Neuron (in vitro differentiated cells): ENCODE measurements around the gene TAB2.
"Not testable (repeated sequence)": the region's sequence is repeated elsewhere in the genome, so short reads cannot be mapped to it uniquely, and the experiment has no call there.

Experiments
- H2AFZ ChIP-seq: one replicate; pipeline ENCODE4 v1.6.1; 2013; ENCODE audit warnings: low read depth, mild to moderate bottlenecking, inconsistent platforms, low read length, moderate library complexity
- H3K27me3 ChIP-seq: one replicate; pipeline ENCODE4 v1.6.1; 2013; ENCODE audit warnings: low read length; ENCODE audit not compliant: insufficient read depth
- H3K36me3 ChIP-seq: one replicate; pipeline ENCODE4 v1.6.1; 2013; ENCODE audit warnings: low read length; ENCODE audit not compliant: insufficient read depth
- H3K4me1 ChIP-seq: one replicate; pipeline ENCODE4 v1.6.1; 2013; ENCODE audit warnings: low read length; ENCODE audit not compliant: insufficient read depth
- H3K4me3 ChIP-seq: 2 replicates; pipeline ENCODE4 v1.5.1; 2013; ENCODE audit warnings: mild to moderate bottlenecking, low read length, moderate library complexity
- H3K9me3 ChIP-seq: one replicate; pipeline ENCODE4 v1.6.1; 2013; ENCODE audit warnings: low read length

Gene TAB2

GRCh38 chr6:149316740-149317643 lies 520 bp upstream of the TAB2 start:
- peak overlapping the region; percentile 98 for H3K4me3 ChIP-seq
- no peaks in the 10 kb centered on the region for H3K27me3 ChIP-seq
- peaks cover 33% of the 10 kb centered on the region for H3K4me1 ChIP-seq
- H3K9me3 ChIP-seq: no peaks in the 10 kb centered on the region
- H2AFZ ChIP-seq: peak overlapping the region; percentile 83
- no peaks in the 10 kb centered on the region for H3K36me3 ChIP-seq

- H3K9me3 ChIP-seq: no peaks in the 10 kb centered on the region
- H3K4me1 ChIP-seq: peaks cover 44% of the 10 kb centered on the region
- H3K4me3 ChIP-seq: peak overlapping the region; percentile 59
- H3K36me3 ChIP-seq: no peaks in the 10 kb centered on the region
- no peaks in the 10 kb centered on the region for H3K27me3 ChIP-seq
- no peak overlapping the region for H2AFZ ChIP-seq
These were observed 1.2 kb downstream of the TAB2 start for GRCh38 chr6:149318581-149319286.

GRCh38 chr6:149319422-149319821 lies 1.9 kb downstream of the TAB2 start:
- no peaks in the 10 kb centered on the region for H3K36me3 ChIP-seq
- no peaks in the 10 kb centered on the region for H3K27me3 ChIP-seq
- H3K4me1 ChIP-seq: peaks cover 51% of the 10 kb centered on the region
- H2AFZ ChIP-seq: no peak overlapping the region
- no peaks in the 10 kb centered on the region for H3K9me3 ChIP-seq
- H3K4me3 ChIP-seq: peak overlapping the region; percentile 59

DNA sequence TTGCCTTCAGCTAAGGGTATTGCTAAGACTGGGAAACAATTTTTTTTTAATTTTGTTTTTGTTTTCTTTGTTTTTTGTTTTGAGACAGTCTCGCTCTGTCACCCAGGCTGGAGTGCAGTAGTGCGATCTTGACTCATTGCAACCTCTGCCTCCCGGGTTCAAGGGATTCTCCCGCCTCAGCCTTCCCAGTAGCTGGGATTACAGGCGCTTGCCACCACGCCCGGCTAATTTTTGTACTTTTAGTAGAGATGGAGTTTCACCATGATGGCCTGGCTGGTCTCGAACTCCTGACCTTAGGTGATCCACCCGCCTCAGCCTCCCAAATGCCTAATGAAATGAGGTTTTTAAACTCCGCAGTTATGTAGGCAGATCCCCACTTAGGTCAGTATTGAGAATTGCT lies 2.5 kb downstream of the TAB2 start:
- Histone ChIP-seq H3K4me1 (peaks cover 56% of the 10 kb centered on the region), H3K4me3 (peak overlapping the region; percentile 59)
- H3K9me3 ChIP-seq, H3K36me3 ChIP-seq, H3K27me3 ChIP-seq, H2AFZ ChIP-seq: not testable (repeated sequence)

- Histone ChIP-seq H2AFZ (no peak overlapping the region), H3K9me3 (no peaks in the 10 kb centered on the region), H3K4me1 (peaks cover 51% of the 10 kb centered on the region), H3K36me3 (peaks cover 3% of the 10 kb centered on the region), H3K27me3 (no peaks in the 10 kb centered on the region), H3K4me3 (no peak overlapping the region)
These were observed 3.3 kb downstream of the TAB2 start for GRCh38 chr6:149320796-149321195.

GRCh38 chr6:149323353-149323752 lies 5.8 kb downstream of the TAB2 start:
- H3K4me3 ChIP-seq: no peak overlapping the region
- peaks cover 6% of the 10 kb centered on the region for H3K36me3 ChIP-seq
- H3K9me3 ChIP-seq: no peaks in the 10 kb centered on the region
- peaks cover 45% of the 10 kb centered on the region for H3K4me1 ChIP-seq
- no peaks in the 10 kb centered on the region for H3K27me3 ChIP-seq
- H2AFZ ChIP-seq: no peak overlapping the region

DNA sequence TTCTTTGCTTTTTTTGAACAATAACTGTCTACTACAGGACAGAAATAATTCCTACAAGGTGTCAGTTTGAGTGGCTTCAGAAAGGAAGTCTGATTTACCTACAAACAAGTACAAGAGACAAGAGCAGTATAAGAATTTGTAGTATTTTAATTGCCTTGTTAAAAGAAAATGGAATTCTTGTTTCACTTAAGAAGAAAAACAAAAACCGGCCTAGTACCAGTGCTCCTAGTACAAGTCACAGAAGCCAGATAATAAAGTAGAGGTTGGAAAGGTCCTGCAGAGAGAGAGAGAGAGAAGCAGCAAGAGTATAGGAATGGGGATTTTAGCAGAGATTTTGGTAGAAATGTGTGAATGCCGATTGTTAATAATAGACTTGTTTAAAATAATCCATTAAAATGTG lies 6.4 kb downstream of the TAB2 start:
- Histone ChIP-seq H3K27me3 (no peaks in the 10 kb centered on the region), H3K4me3 (no peak overlapping the region), H2AFZ (no peak overlapping the region), H3K36me3 (peaks cover 6% of the 10 kb centered on the region), H3K9me3 (no peaks in the 10 kb centered on the region), H3K4me1 (peaks cover 45% of the 10 kb centered on the region)

DNA sequence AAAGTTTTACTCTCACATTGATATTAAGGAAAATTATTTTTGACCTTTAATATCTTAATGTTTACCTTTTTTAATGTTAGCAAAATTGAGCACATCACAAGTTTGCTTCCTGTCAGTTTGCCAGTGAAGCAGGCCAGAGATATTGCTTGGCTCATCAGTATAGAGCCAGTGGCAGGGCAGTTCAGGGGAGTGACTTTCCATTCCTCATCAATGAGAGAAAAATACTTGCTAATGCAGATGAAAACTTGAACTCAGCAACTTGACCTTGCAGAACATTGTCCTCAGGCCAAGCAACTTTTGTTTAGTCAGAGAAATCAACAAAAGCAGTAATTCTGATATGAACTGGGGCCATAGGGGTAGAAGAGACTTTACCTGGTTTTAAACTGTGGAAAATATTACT lies 6.9 kb downstream of the TAB2 start:
- H3K27me3 ChIP-seq: no peaks in the 10 kb centered on the region
- no peak overlapping the region for H2AFZ ChIP-seq
- H3K36me3 ChIP-seq: peaks cover 6% of the 10 kb centered on the region
- H3K9me3 ChIP-seq: no peaks in the 10 kb centered on the region
- H3K4me3 ChIP-seq: no peak overlapping the region
- peaks cover 40% of the 10 kb centered on the region for H3K4me1 ChIP-seq

DNA sequence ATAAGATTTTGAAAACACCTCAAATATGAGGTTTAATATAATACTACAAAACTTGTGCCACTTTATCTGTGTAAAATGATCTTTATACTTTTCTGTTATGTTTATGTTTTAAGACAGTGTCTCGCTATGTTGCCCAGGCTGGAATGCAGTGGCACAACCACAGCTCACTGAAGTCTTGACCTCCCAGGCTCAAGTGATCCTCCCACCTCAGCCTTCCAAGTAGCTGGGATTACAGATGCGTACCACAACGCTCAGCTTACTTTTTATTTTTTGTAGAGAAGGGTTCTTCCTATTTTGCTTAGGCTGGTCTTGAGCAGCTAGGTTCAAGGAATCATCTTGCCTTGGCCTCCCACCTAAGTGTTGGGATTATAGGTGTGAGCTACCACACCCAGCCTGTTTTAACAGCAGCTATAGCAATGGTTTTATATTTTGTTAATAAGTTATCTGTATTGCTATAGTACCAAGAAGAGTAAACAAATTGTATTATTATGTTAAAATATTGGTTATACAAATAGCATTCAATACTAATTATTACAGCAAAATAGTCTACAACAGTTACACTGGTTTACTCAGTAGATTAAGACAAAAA lies 8.2 kb downstream of the TAB2 start:
- no peak overlapping the region for H2AFZ ChIP-seq
- H3K36me3 ChIP-seq: peaks cover 6% of the 10 kb centered on the region
- no peak overlapping the region for H3K4me3 ChIP-seq
- peaks cover 32% of the 10 kb centered on the region for H3K4me1 ChIP-seq
- H3K9me3 ChIP-seq: no peaks in the 10 kb centered on the region
- no peaks in the 10 kb centered on the region for H3K27me3 ChIP-seq

DNA sequence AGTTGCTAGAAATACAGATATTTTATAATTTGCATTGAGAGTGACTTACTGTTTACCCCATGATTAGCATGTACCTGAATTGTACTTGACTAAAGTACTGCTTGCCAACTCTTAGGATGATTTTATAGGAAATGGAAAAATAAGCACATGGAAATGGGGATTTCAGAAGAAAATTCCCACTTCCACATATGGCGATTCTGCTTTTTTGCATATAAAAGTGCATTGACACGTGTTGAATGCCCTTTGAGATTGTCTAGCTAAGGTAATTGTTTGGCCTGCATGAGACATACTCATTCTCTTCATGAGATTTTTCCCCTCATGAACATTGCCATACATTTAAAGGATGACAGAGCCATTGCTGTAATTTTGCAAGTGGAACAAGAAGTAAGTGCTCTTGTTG lies 10.1 kb downstream of the TAB2 start:
- H3K27me3 ChIP-seq: no peaks in the 10 kb centered on the region
- H3K9me3 ChIP-seq: no peaks in the 10 kb centered on the region
- peaks cover 6% of the 10 kb centered on the region for H3K36me3 ChIP-seq
- H3K4me1 ChIP-seq: peaks cover 29% of the 10 kb centered on the region
- no peak overlapping the region for H2AFZ ChIP-seq
- no peak overlapping the region for H3K4me3 ChIP-seq

DNA sequence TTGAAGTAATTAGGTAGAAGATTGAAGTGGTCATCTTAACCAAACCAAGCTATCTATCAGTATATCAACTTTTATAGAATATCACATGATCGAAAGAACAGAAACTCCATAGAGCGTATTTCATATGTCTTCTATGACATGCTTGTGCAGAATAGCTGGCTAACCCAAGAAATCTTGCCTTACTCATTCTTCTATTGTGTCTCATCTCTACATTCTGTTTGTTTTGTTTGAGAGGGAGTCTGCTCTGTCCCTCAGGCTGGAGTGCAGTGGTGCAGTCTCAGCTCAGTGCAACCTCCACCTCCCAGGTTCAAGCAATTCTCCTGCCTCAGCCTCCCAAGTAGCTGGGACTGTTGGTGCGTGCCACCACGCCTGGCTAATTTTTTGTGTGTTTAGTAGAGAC lies 10.6 kb downstream of the TAB2 start:
- Histone ChIP-seq H3K36me3 (peaks cover 6% of the 10 kb centered on the region), H3K9me3 (no peaks in the 10 kb centered on the region), H2AFZ (no peak overlapping the region), H3K27me3 (no peaks in the 10 kb centered on the region), H3K4me1 (peaks cover 30% of the 10 kb centered on the region), H3K4me3 (no peak overlapping the region)

GRCh38 chr6:149329529-149329928 lies 12.0 kb downstream of the TAB2 start:
- no peaks in the 10 kb centered on the region for H3K9me3 ChIP-seq
- H2AFZ ChIP-seq: no peak overlapping the region
- H3K36me3 ChIP-seq: peaks cover 6% of the 10 kb centered on the region
- peaks cover 22% of the 10 kb centered on the region for H3K4me1 ChIP-seq
- H3K27me3 ChIP-seq: no peaks in the 10 kb centered on the region
- no peak overlapping the region for H3K4me3 ChIP-seq

DNA sequence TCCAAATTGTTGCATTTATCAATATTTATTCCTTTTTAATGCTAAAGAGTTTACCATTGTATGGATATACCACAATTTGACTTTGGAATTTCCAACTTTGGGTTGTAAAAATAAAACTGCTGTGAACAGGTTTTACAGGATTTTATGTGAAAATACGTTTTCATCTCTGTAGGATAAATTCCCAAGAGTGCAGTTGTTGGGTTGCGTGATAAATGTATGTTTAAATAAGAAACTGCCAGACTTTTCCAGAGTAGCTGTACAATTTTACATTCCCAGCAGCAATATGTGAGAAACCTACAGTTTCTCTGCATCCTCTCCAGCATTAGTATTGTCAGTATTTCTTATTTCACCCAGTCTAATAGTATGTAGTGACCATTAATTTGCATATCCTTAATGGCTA lies 12.6 kb downstream of the TAB2 start:
- Histone ChIP-seq H3K9me3 (no peaks in the 10 kb centered on the region), H3K4me3 (no peak overlapping the region), H3K27me3 (no peaks in the 10 kb centered on the region), H3K4me1 (peaks cover 17% of the 10 kb centered on the region), H2AFZ (no peak overlapping the region), H3K36me3 (peaks cover 6% of the 10 kb centered on the region)
